Cardiac muscle cell (in vitro differentiated cells and primary cell): Measurements from ENCODE around the gene EIF4B. TPM values are rescaled to one million over a fixed set of nuclear protein-coding genes. Genes with fewer than 3 reads are reported as not detected.

Source experiments
- DNase-seq, 2 donors: peaks; one replicate each; pipeline versions ENCODE4 v3.0.0 to v3.0.0-alpha.2; 2010 to 2017; ENCODE audit warnings: low read depth in 1 of 2, low spot score in 1 of 2
- H3K27ac ChIP-seq: fragments of 200-600 bp; sonication (generic); 2 replicates; pipeline ENCODE4 v1.5.1; 2016
- H3K27me3 ChIP-seq: fragments of 200-600 bp; sonication (generic); 2 replicates; pipeline ENCODE4 v1.6.0; 2016; ENCODE audit warnings: control low read depth
- H3K36me3 ChIP-seq: fragments of 200-600 bp; sonication (generic); 2 replicates; pipeline ENCODE4 v1.5.1; 2016; ENCODE audit warnings: control low read depth
- H3K4me1 ChIP-seq: fragments of 200-600 bp; sonication (generic); 2 replicates; pipeline ENCODE4 v1.8.1; 2017; ENCODE audit warnings: low read depth, mild to moderate bottlenecking, mixed run types
- H3K4me3 ChIP-seq: fragments of 200-600 bp; sonication (generic); 2 replicates; pipeline ENCODE4 v1.5.1; 2016; ENCODE audit warnings: mild to moderate bottlenecking
- H3K9me3 ChIP-seq: fragments of 200-600 bp; sonication (generic); 2 replicates; pipeline ENCODE4 v1.5.1; 2017; ENCODE audit warnings: low read depth, mild to moderate bottlenecking, control low read depth
- polyA plus RNA-seq: library from polyadenylated mRNA; unstranded; fragments of >200 nt; fragmentation: Nextera tagmentation; extraction: Ambion mirVana; gene quantifications from 2 replicates; pipeline ENCODE4 v1.2.1, GENCODE V29; 2016
- total RNA-seq: library from RNA; depleted of rRNA; stranded (reverse); fragments of >200 nt; gene quantifications from 2 replicates; pipeline ENCODE4 v1.2.3, GENCODE V29; 2016
- TF ChIP-seq, protein P1 (sequence below): IDR thresholded peaks from 2 replicates; pipeline ENCODE4 v1.5.1; 2012; ENCODE audit warnings: low read depth, mild to moderate bottlenecking, low read length

Gene EIF4B
- total and polyA plus RNA-seq, 2 experiments from 2014 or later = 50.0 to 722 TPM

DNA sequence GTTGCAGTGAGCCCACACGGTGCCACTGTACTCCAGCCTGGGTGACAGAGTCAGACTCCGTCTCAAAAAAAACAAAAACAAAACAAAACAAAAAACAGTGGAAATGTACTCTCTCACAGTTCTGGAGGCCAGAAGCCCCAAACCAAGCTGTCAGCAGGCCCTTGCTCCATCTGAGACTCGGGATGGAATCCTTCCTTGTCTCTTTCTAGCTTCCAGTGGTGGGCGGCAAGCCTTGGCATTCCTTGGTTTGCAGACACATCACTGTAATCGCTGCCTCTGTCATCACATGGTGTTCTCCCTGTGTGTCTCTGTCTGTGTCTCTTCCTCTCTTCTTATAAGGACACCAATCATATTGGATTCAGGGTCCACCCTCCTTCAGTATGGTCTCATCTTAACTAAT, 50.0 kb downstream of the EIF4B start:
- no peaks in the 10 kb centered on the region for H3K27me3 ChIP-seq
- TF ChIP-seq, protein P1, sequence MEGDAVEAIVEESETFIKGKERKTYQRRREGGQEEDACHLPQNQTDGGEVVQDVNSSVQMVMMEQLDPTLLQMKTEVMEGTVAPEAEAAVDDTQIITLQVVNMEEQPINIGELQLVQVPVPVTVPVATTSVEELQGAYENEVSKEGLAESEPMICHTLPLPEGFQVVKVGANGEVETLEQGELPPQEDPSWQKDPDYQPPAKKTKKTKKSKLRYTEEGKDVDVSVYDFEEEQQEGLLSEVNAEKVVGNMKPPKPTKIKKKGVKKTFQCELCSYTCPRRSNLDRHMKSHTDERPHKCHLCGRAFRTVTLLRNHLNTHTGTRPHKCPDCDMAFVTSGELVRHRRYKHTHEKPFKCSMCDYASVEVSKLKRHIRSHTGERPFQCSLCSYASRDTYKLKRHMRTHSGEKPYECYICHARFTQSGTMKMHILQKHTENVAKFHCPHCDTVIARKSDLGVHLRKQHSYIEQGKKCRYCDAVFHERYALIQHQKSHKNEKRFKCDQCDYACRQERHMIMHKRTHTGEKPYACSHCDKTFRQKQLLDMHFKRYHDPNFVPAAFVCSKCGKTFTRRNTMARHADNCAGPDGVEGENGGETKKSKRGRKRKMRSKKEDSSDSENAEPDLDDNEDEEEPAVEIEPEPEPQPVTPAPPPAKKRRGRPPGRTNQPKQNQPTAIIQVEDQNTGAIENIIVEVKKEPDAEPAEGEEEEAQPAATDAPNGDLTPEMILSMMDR = no peak
- H3K4me1 ChIP-seq = peaks cover 7% of the 10 kb centered on the region
- no peaks in the 10 kb centered on the region for H3K9me3 ChIP-seq
- DNase-seq = peak in 1 of 2 donors; percentile 13
- no peak overlapping the region for H3K4me3 ChIP-seq
- H3K27ac ChIP-seq = no peak overlapping the region
- H3K36me3 ChIP-seq = no peaks in the 10 kb centered on the region

DNA sequence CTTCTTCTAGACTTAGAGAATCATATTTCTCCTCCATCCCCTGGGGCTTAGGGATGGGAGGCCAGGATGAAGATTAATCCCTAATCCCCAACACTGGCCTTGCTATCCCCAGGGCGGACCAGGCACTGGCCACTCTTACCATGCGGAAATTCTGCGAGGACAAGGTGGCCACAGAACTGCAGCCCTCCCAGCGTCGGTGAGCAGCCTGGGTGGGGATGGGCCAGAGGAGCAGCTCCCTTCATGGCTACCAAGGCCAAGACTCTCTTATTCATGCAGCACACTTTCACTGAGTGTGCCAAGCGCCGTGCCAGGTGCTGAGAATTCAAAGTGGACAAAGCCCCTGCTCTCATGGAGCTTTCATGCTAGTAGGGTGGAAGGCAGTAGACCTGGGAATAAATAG, 50.6 kb downstream of the EIF4B start:
- no peak overlapping the region for H3K27ac ChIP-seq
- TF ChIP-seq, protein P1 = no peak
- no peak for DNase-seq
- no peak overlapping the region for H3K4me3 ChIP-seq
- no peaks in the 10 kb centered on the region for H3K36me3 ChIP-seq
- no peaks in the 10 kb centered on the region for H3K27me3 ChIP-seq
- H3K4me1 ChIP-seq = peaks cover 7% of the 10 kb centered on the region
- no peaks in the 10 kb centered on the region for H3K9me3 ChIP-seq

DNA sequence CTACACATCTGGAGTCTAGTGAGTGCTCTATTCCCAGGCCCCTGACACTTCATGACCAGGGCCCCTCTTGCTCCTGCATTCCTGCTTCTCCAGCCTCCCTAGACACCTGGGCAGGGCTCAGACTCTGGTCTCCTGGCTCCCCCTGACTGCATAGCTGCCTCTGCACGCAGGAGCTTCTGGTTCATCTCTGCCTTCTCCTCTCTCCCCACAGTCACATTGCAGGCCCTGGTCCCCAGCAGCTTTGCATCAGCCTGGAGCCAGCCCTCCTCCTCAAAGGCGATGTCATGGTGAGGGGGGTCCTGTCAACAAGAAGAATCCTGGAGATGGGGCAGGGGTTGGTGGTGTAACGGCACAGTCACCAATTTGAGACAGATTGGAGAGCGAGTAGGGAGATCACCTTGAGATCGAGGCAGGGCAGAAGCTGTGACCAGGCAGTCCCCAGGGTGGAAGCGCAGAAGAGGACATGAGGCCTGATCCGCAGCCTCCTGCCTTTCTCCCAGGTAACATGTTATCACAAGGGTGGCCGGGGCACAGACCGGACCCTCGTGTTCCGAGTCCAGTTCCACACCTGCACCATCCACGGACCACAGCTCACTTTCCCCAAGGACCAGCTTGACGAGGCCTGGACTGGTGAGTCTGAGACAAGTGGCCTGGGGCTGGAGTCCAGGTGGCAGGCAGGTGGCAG, 51.7 kb downstream of the EIF4B start:
- Histone ChIP-seq H3K27me3 (no peaks in the 10 kb centered on the region), H3K27ac (no peak overlapping the region), H3K4me1 (peaks cover 14% of the 10 kb centered on the region), H3K9me3 (no peaks in the 10 kb centered on the region), H3K36me3 (no peaks in the 10 kb centered on the region), H3K4me3 (no peak overlapping the region)
- peak in 1 of 2 donors; percentile 0 for DNase-seq
- TF ChIP-seq, protein P1 = no peak

DNA sequence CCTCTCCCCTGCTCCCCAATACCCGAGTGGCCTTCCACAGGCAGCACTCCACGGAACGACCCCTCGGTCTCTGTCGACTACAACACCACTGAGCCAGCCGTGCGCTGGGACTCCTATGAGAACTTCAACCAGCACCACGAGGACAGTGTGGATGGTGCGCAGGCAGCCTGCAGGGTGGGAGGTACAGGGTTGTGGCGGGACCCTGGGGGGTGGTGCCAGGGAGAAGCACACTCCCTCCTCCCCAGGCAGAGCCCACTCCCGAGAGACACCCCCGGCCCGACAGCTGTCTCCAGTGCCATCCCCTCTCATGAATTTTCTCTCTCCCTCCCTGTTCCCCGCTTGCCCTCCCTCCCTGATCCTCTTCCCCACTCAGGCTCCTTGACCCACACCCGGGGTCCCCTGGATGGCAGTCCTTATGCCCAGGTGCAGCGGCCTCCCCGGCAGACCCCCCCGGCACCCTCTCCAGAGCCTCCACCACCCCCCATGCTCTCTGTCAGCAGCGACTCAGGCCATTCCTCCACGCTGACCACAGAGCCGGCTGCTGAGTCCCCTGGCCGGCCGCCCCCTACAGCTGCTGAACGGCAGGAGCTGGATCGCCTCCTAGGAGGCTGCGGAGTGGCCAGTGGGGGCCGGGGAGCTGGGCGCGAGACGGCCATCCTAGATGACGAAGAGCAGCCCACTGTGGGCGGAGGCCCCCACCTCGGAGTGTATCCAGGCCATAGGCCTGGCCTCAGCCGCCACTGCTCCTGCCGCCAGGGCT, 52.6 kb downstream of the EIF4B start:
- Histone ChIP-seq H3K27ac (no peak overlapping the region), H3K4me1 (peaks cover 16% of the 10 kb centered on the region), H3K9me3 (no peaks in the 10 kb centered on the region), H3K36me3 (no peaks in the 10 kb centered on the region), H3K27me3 (no peaks in the 10 kb centered on the region), H3K4me3 (no peak overlapping the region)
- TF ChIP-seq, protein P1 = no peak
- peak in 1 of 2 donors; percentile 3 for DNase-seq

DNA sequence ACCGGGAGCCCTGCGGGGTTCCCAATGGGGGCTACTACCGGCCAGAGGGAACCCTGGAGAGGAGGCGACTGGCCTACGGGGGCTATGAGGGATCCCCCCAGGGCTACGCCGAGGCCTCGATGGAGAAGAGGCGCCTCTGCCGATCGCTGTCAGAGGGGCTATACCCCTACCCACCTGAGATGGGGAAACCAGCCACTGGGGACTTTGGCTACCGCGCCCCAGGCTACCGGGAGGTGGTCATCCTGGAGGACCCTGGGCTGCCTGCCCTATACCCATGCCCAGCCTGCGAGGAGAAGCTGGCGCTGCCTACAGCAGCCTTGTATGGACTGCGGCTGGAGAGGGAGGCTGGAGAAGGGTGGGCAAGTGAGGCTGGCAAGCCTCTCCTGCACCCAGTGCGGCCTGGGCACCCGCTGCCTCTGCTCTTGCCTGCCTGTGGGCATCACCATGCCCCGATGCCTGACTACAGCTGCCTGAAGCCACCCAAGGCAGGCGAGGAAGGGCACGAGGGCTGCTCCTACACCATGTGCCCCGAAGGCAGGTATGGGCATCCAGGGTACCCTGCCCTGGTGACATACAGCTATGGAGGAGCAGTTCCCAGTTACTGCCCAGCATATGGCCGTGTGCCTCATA, 53.3 kb downstream of the EIF4B start:
- H3K27me3 ChIP-seq = no peaks in the 10 kb centered on the region
- no peak for DNase-seq
- H3K9me3 ChIP-seq = no peaks in the 10 kb centered on the region
- H3K4me1 ChIP-seq = peaks cover 15% of the 10 kb centered on the region
- TF ChIP-seq, protein P1 = no peak
- no peak overlapping the region for H3K27ac ChIP-seq
- H3K36me3 ChIP-seq = no peaks in the 10 kb centered on the region
- no peak overlapping the region for H3K4me3 ChIP-seq
